Fibroblast of peridontal ligament (primary cell): Measurements from ENCODE around the gene FYN.
A peak's percentile ranks its signal among the peaks of the same experiment; 100 is the strongest.
"Not testable (repeated sequence)": the region's sequence is repeated elsewhere in the genome, so short reads cannot be mapped to it uniquely, and the experiment has no call there.

ENCODE experiments used
- DNase-seq: peaks from one replicate; pipeline ENCODE4 v3.0.0-alpha.2; 2010; ENCODE audit errors: extremely low read depth

FYN gene

GRCh38 chr6:111662794-111663593 lies 210.3 kb downstream of the FYN start:
- DNase-seq: no peak

GRCh38 chr6:111662072-111662793 lies 211.0 kb downstream of the FYN start:
- no peak for DNase-seq

- DNase-seq: no peak
Observed at GRCh38 chr6:111661541-111662061, 211.7 kb downstream of the FYN start.

- no peak for DNase-seq
Observed at GRCh38 chr6:111660531-111660930, 212.7 kb downstream of the FYN start.

- DNase-seq: peak; percentile 30
Observed at GRCh38 chr6:111658462-111659154, 214.6 kb downstream of the FYN start.

GRCh38 chr6:111657146-111657545 lies 216.1 kb downstream of the FYN start:
- peak; percentile 36 for DNase-seq

- DNase-seq: no peak
Observed at GRCh38 chr6:111653979-111654378, 219.3 kb downstream of the FYN start.

- DNase-seq: no peak
Observed at GRCh38 chr6:111653434-111653833, 219.8 kb downstream of the FYN start.

- DNase-seq: no peak
Observed at GRCh38 chr6:111652156-111652555, 221.1 kb downstream of the FYN start.

- peak; percentile 52 for DNase-seq
Observed at GRCh38 chr6:111651185-111652034, 221.8 kb downstream of the FYN start.

GRCh38 chr6:111650049-111650448 lies 223.2 kb downstream of the FYN start:
- DNase-seq: no peak

- DNase-seq: no peak
Observed at GRCh38 chr6:111648100-111648499, 225.2 kb downstream of the FYN start.

GRCh38 chr6:111646942-111647341 lies 226.3 kb downstream of the FYN start:
- peak; percentile 96 for DNase-seq

- DNase-seq: no peak
Observed at GRCh38 chr6:111646034-111646433, 227.2 kb downstream of the FYN start.

GRCh38 chr6:111644893-111645430 lies 228.3 kb downstream of the FYN start:
- DNase-seq: no peak

GRCh38 chr6:111642463-111643158 lies 230.6 kb downstream of the FYN start:
- peak; percentile 89 for DNase-seq

GRCh38 chr6:111639266-111639665 lies 234.0 kb downstream of the FYN start:
- no peak for DNase-seq

GRCh38 chr6:111634981-111635380 lies 238.3 kb downstream of the FYN start:
- DNase-seq: not testable (repeated sequence)

GRCh38 chr6:111633822-111634221 lies 239.4 kb downstream of the FYN start:
- no peak for DNase-seq

- DNase-seq: no peak
Observed at GRCh38 chr6:111632468-111633247, 240.6 kb downstream of the FYN start.
